WTC11 (cell line): ENCODE measurements around the gene LTN1. TPM values are rescaled to one million over a fixed set of nuclear protein-coding genes. Genes with fewer than 3 reads are reported as not detected.

Experiments used
- ATAC-seq: fragments of 200-7000 bp; cut with Tn5 transposase; 2 replicates; pipeline ENCODE4 v1.10.0; 2021; ENCODE audit warnings: mild to moderate bottlenecking, moderate library complexity
- CTCF ChIA-PET: fragments of 300-600 bp; sonication (Branson Sonifier 250); formaldehyde crosslinking; loops from one replicate; lab custom pipeline; 2021; ENCODE audit warnings: antibody characterized with exemption; lab: Charles Lee
- POLR2A ChIA-PET: fragments of 350-600 bp; sonication (Branson Sonifier 250); formaldehyde crosslinking; loops from one replicate; lab custom pipeline; 2021; ENCODE audit warnings: antibody characterized with exemption; lab: Charles Lee
- DNase-seq: peaks from one replicate; pipeline ENCODE4 v3.0.0; 2021; ENCODE audit warnings: low spot score
- H3K27ac Mint-ChIP-seq: 2 replicates; pipeline ENCODE4 v1.8.0; 2021; ENCODE audit warnings: mixed read lengths
- H3K27me3 Mint-ChIP-seq: 2 replicates; pipeline ENCODE4 v1.8.0; 2021; ENCODE audit warnings: low read depth, mild to moderate bottlenecking, moderate library complexity, mixed read lengths
- H3K36me3 Mint-ChIP-seq: 2 replicates; pipeline ENCODE4 v1.8.0; 2021; ENCODE audit warnings: mixed read lengths
- H3K4me1 Mint-ChIP-seq: 2 replicates; pipeline ENCODE4 v1.8.0; 2022; ENCODE audit warnings: mixed read lengths
- H3K4me3 Mint-ChIP-seq: 2 replicates; pipeline ENCODE4 v1.8.0; 2021; ENCODE audit warnings: mild to moderate bottlenecking, moderate library complexity, mixed read lengths
- H3K9me3 Mint-ChIP-seq: 2 replicates; pipeline ENCODE4 v1.8.0; 2021; ENCODE audit warnings: mixed read lengths
- ATF1 ChIP-seq: sonication (generic); formaldehyde crosslinking; IDR thresholded peaks from 2 replicates; pipeline ENCODE4 v1.8.1; 2023; ENCODE audit warnings: mild to moderate bottlenecking, moderate library complexity, missing genetic modification reagents
- CBFB ChIP-seq: sonication (generic); formaldehyde crosslinking; IDR thresholded peaks from 2 replicates; pipeline ENCODE4 v1.8.1; 2022; ENCODE audit warnings: mild to moderate bottlenecking, low read depth, missing genetic modification reagents
- CDX4 ChIP-seq: fragments of 250-450 bp; sonication (Bioruptor Pico); IDR thresholded peaks from 2 replicates; pipeline ENCODE4 v1.9.0; 2021; ENCODE audit warnings: moderate library complexity, mild to moderate bottlenecking, inconsistent platforms, borderline replicate concordance
- ESRRA ChIP-seq: sonication (generic); formaldehyde crosslinking; IDR thresholded peaks from 2 replicates; pipeline ENCODE4 v1.8.1; 2022; ENCODE audit warnings: mild to moderate bottlenecking, missing genetic modification reagents, borderline replicate concordance
- GABPB1 ChIP-seq: sonication (generic); formaldehyde crosslinking; IDR thresholded peaks from 2 replicates; pipeline ENCODE4 v1.8.1; 2023; ENCODE audit warnings: mild to moderate bottlenecking, missing genetic modification reagents
- IRF2 ChIP-seq: sonication (generic); formaldehyde crosslinking; IDR thresholded peaks from 2 replicates; pipeline ENCODE4 v1.8.0; 2022; ENCODE audit warnings: low read depth, missing genetic modification reagents, borderline replicate concordance
- NFYB ChIP-seq: sonication (generic); formaldehyde crosslinking; conservative IDR thresholded peaks from 2 replicates; pipeline ENCODE4 v1.8.0; 2022; ENCODE audit warnings: low read depth, missing genetic modification reagents
- SOX15 ChIP-seq: fragments of 250-450 bp; sonication (Bioruptor Pico); IDR thresholded peaks from 2 replicates; pipeline ENCODE4 v1.9.0; 2021; ENCODE audit warnings: mild to moderate bottlenecking
- TCF7 ChIP-seq: sonication (generic); formaldehyde crosslinking; IDR thresholded peaks from 2 replicates; pipeline ENCODE4 v1.8.0; 2022; ENCODE audit warnings: mild to moderate bottlenecking, low read depth, missing genetic modification reagents, moderate library complexity
- TEAD4 ChIP-seq: sonication (generic); formaldehyde crosslinking; IDR thresholded peaks from 2 replicates; pipeline ENCODE4 v1.8.0; 2022; ENCODE audit warnings: mild to moderate bottlenecking, missing genetic modification reagents
- ZNF219 ChIP-seq: sonication (generic); formaldehyde crosslinking; IDR thresholded peaks from 2 replicates; pipeline ENCODE4 v1.8.0; 2023; ENCODE audit warnings: missing genetic modification reagents, mild to moderate bottlenecking, borderline replicate concordance
- ZNF281 ChIP-seq: sonication (generic); formaldehyde crosslinking; IDR thresholded peaks from 2 replicates; pipeline ENCODE4 v1.8.0; 2023; ENCODE audit warnings: mild to moderate bottlenecking, missing genetic modification reagents
- ZNF317 ChIP-seq: sonication (generic); formaldehyde crosslinking; IDR thresholded peaks from 2 replicates; pipeline ENCODE4 v1.8.1; 2023; ENCODE audit warnings: low read depth, mild to moderate bottlenecking, moderate library complexity, missing genetic modification reagents, borderline replicate concordance
- ZNF416 ChIP-seq: fragments of 250-450 bp; sonication (Bioruptor Pico); IDR thresholded peaks from 2 replicates; pipeline ENCODE4 v1.9.0; 2021; ENCODE audit warnings: mild to moderate bottlenecking, inconsistent platforms
- total RNA-seq: library from RNA; stranded (reverse); gene quantifications from 3 replicates; pipeline ENCODE4 v1.2.3, GENCODE V29; 2021
- TF ChIP-seq, protein P1 (sequence below): sonication (generic); formaldehyde crosslinking; IDR thresholded peaks from 2 replicates; pipeline ENCODE4 v1.8.1; 2022; ENCODE audit warnings: mild to moderate bottlenecking, moderate library complexity, missing genetic modification reagents
- TF ChIP-seq, protein P2 (sequence below): sonication (generic); formaldehyde crosslinking; IDR thresholded peaks from 2 replicates; pipeline ENCODE4 v1.8.0; 2022; ENCODE audit warnings: mild to moderate bottlenecking, missing genetic modification reagents
- TF ChIP-seq, protein P3 (sequence below): sonication (generic); formaldehyde crosslinking; IDR thresholded peaks from 2 replicates; pipeline ENCODE4 v1.8.1; 2022; ENCODE audit warnings: missing genetic modification reagents, borderline replicate concordance
- TF ChIP-seq, protein P4 (sequence below): sonication (generic); formaldehyde crosslinking; conservative IDR thresholded peaks from 2 replicates; pipeline ENCODE4 v1.8.1; 2023; ENCODE audit warnings: mild to moderate bottlenecking, low read depth, missing genetic modification reagents, moderate library complexity
- TF ChIP-seq, protein P5 (sequence below): fragments of 250-450 bp; sonication (Bioruptor Pico); IDR thresholded peaks from 2 replicates; pipeline ENCODE4 v1.8.0; 2021; ENCODE audit warnings: mild to moderate bottlenecking

Gene LTN1
- total RNA-seq, 1 experiment from 2014 or later = 23.0 TPM

DNA sequence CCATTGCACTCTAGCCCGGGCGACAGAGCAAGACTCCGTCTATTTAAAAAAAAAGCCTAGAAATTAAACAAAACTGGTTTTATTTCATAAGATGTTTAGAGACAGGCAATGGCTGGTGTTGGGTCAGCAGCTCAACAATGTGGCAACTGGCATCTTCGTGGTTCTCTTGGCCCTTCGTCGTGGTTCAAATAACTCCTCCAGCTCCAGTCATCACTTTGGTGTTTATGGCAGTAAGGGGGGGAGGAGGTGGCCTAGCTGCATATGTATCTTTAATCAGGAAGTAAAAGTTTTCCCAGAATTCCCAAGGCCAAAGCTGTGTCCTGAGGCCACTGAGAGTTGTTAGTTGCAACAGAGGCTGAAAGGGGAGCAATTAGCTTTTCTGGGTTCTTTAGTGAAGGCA, 13.0 kb upstream of the LTN1 start:
- ATAC-seq = no peak
- H3K4me3 Mint-ChIP-seq = no peak overlapping the region
- H3K4me1 Mint-ChIP-seq = no peaks in the 10 kb centered on the region; the same call in 1 of the 2 replicates
- ChIA-PET CTCF (interaction anchor here (1.0 kb wide), 1 partner anchor 19 kb away, joined by 3 read pairs; the partner anchor contains the start of gene USP16), POLR2A (interaction anchor here (0.6 kb wide), 1 partner anchor 66 kb away, joined by 7 read pairs; no protein-coding TSS in a partner anchor)
- no peak overlapping the region for H3K27ac Mint-ChIP-seq
- TF ChIP-seq, protein P1, sequence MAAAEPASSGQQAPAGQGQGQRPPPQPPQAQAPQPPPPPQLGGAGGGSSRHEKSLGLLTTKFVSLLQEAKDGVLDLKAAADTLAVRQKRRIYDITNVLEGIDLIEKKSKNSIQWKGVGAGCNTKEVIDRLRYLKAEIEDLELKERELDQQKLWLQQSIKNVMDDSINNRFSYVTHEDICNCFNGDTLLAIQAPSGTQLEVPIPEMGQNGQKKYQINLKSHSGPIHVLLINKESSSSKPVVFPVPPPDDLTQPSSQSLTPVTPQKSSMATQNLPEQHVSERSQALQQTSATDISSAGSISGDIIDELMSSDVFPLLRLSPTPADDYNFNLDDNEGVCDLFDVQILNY (CRISPR knock-in tag) = no peak
- TF ChIP-seq ZNF416 (CRISPR knock-in tag) = no peak
- TF ChIP-seq ATF1 (CRISPR knock-in tag) = no peak
- TF ChIP-seq, protein P2, sequence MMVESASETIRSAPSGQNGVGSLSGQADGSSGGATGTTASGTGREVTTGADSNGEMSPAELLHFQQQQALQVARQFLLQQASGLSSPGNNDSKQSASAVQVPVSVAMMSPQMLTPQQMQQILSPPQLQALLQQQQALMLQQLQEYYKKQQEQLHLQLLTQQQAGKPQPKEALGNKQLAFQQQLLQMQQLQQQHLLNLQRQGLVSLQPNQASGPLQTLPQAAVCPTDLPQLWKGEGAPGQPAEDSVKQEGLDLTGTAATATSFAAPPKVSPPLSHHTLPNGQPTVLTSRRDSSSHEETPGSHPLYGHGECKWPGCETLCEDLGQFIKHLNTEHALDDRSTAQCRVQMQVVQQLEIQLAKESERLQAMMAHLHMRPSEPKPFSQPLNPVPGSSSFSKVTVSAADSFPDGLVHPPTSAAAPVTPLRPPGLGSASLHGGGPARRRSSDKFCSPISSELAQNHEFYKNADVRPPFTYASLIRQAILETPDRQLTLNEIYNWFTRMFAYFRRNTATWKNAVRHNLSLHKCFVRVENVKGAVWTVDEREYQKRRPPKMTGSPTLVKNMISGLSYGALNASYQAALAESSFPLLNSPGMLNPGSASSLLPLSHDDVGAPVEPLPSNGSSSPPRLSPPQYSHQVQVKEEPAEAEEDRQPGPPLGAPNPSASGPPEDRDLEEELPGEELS (CRISPR knock-in tag) = no peak
- no peak for TF ChIP-seq GABPB1
- TF ChIP-seq TCF7 (CRISPR knock-in tag) = no peak
- no peak for TF ChIP-seq NFYB (CRISPR knock-in tag)
- TF ChIP-seq CBFB = no peak
- no peak for TF ChIP-seq SOX15 (CRISPR knock-in tag)
- TF ChIP-seq, protein P3, sequence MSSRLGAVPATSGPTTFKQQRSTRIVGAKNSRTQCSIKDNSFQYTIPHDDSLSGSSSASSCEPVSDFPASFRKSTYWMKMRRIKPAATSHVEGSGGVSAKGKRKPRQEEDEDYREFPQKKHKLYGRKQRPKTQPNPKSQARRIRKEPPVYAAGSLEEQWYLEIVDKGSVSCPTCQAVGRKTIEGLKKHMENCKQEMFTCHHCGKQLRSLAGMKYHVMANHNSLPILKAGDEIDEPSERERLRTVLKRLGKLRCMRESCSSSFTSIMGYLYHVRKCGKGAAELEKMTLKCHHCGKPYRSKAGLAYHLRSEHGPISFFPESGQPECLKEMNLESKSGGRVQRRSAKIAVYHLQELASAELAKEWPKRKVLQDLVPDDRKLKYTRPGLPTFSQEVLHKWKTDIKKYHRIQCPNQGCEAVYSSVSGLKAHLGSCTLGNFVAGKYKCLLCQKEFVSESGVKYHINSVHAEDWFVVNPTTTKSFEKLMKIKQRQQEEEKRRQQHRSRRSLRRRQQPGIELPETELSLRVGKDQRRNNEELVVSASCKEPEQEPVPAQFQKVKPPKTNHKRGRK (CRISPR knock-in tag) = no peak
- TF ChIP-seq TEAD4 (CRISPR knock-in tag) = no peak
- TF ChIP-seq, protein P4, sequence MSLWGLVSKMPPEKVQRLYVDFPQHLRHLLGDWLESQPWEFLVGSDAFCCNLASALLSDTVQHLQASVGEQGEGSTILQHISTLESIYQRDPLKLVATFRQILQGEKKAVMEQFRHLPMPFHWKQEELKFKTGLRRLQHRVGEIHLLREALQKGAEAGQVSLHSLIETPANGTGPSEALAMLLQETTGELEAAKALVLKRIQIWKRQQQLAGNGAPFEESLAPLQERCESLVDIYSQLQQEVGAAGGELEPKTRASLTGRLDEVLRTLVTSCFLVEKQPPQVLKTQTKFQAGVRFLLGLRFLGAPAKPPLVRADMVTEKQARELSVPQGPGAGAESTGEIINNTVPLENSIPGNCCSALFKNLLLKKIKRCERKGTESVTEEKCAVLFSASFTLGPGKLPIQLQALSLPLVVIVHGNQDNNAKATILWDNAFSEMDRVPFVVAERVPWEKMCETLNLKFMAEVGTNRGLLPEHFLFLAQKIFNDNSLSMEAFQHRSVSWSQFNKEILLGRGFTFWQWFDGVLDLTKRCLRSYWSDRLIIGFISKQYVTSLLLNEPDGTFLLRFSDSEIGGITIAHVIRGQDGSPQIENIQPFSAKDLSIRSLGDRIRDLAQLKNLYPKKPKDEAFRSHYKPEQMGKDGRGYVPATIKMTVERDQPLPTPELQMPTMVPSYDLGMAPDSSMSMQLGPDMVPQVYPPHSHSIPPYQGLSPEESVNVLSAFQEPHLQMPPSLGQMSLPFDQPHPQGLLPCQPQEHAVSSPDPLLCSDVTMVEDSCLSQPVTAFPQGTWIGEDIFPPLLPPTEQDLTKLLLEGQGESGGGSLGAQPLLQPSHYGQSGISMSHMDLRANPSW (CRISPR knock-in tag) = no peak
- no peak for TF ChIP-seq ZNF317 (CRISPR knock-in tag)
- no peak for TF ChIP-seq IRF2 (CRISPR knock-in tag)
- TF ChIP-seq ESRRA (CRISPR knock-in tag) = no peak
- TF ChIP-seq CDX4 = no peak
- TF ChIP-seq ZNF281 (CRISPR knock-in tag) = no peak
- TF ChIP-seq, protein P5, sequence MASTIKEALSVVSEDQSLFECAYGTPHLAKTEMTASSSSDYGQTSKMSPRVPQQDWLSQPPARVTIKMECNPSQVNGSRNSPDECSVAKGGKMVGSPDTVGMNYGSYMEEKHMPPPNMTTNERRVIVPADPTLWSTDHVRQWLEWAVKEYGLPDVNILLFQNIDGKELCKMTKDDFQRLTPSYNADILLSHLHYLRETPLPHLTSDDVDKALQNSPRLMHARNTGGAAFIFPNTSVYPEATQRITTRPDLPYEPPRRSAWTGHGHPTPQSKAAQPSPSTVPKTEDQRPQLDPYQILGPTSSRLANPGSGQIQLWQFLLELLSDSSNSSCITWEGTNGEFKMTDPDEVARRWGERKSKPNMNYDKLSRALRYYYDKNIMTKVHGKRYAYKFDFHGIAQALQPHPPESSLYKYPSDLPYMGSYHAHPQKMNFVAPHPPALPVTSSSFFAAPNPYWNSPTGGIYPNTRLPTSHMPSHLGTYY = no peak
- TF ChIP-seq ZNF219 (CRISPR knock-in tag) = no peak
- peaks cover 5% of the 10 kb centered on the region for H3K9me3 Mint-ChIP-seq
- H3K36me3 Mint-ChIP-seq = peaks cover 6% of the 10 kb centered on the region; the same call in 1 of the 2 replicates
- no peak for DNase-seq
- H3K27me3 Mint-ChIP-seq = no peaks in the 10 kb centered on the region; the same call in 1 of the 2 replicates
